ENCODE measurements around the gene MYO3B.

Gene MYO3B

DNA sequence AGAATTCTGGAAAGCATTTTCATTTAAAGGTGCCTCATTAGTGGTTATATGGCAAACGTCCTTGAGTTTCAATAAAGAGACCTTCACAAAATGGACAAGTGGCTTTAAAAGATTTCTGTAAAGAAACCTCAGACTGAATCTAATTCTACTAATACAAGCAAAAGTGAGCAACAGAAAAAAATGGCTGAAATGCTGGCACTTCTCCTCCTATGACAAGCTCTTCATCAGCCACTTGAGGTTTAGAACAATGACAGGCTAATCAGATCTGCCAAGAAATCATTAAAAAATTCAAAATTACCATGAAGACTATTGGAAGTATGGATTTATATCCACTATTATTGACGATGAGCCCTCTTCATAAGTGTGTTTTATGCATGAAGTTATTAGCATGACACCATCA lies 71.8 kb downstream of the MYO3B start:
- DNase-seq, result no peak
- Histone ChIP-seq H3K36me3 (replicated peaks; ENCODE audit: insufficient read depth, low read length) (no peaks in the 10 kb centered on the region), H3K4me1 (ENCODE audit: low read length) (no peaks in the 10 kb centered on the region), H3K27ac (ENCODE audit: low read length) (no peak overlapping the region), H3K27me3 (replicated peaks; ENCODE audit: insufficient read depth, low read length) (no peaks in the 10 kb centered on the region), H3K9me3 (replicated peaks; ENCODE audit: insufficient read depth, low read length) (no peaks in the 10 kb centered on the region), H3K9ac (ENCODE audit: low read length) (no peak overlapping the region), H2AFZ (ENCODE audit: low read length) (no peak overlapping the region), H3F3A (ENCODE audit: insufficient read depth, low read length) (no peaks in the 10 kb centered on the region), H3K4me2 (ENCODE audit: low read depth, low read length) (no peak overlapping the region), H3K4me3 (ENCODE audit: low read length) (no peak overlapping the region), H3K79me2 (ENCODE audit: low read length) (no peaks in the 10 kb centered on the region), H3K9me2 (replicated peaks; ENCODE audit: insufficient read depth, low read length) (no peaks in the 10 kb centered on the region), H4K20me1 (ENCODE audit: insufficient read depth, low read length) (no peaks in the 10 kb centered on the region)
- TF ChIP-seq, protein P1, sequence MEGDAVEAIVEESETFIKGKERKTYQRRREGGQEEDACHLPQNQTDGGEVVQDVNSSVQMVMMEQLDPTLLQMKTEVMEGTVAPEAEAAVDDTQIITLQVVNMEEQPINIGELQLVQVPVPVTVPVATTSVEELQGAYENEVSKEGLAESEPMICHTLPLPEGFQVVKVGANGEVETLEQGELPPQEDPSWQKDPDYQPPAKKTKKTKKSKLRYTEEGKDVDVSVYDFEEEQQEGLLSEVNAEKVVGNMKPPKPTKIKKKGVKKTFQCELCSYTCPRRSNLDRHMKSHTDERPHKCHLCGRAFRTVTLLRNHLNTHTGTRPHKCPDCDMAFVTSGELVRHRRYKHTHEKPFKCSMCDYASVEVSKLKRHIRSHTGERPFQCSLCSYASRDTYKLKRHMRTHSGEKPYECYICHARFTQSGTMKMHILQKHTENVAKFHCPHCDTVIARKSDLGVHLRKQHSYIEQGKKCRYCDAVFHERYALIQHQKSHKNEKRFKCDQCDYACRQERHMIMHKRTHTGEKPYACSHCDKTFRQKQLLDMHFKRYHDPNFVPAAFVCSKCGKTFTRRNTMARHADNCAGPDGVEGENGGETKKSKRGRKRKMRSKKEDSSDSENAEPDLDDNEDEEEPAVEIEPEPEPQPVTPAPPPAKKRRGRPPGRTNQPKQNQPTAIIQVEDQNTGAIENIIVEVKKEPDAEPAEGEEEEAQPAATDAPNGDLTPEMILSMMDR (IDR thresholded peaks at IDR 0.05; ENCODE audit: low read length), result no peak
- TF ChIP-seq EZH2phosphoT487 (IDR thresholded peaks at IDR 0.05; ENCODE audit: low read length) (no peak), EZH2 (optimal IDR thresholded peaks at IDR 0.05; ENCODE audit: low read depth, low read length) (no peak)

DNA sequence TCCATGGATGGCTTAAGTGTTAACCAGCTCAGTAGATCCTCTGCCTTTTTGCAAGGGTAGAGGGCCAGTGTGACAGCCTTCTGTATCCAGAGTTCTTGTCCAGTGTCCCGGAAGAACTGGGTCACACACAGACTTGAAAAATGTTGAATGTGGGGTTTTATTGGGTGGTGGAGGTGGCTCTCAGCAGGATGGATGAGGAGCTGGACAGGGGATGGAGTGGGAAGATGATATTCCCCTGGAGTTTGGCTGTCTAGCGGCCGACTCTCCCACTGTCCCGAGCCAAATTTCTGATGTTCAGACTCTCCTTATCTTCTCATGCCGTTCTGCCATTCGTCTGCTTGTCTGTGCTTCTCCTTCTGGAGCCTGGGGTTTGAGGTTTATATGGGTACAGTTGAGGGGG lies 72.6 kb downstream of the MYO3B start:
- H4K20me1 ChIP-seq (ENCODE audit: insufficient read depth, low read length), result no peaks in the 10 kb centered on the region
- no peaks in the 10 kb centered on the region for H3F3A ChIP-seq (ENCODE audit: insufficient read depth, low read length)
- no peaks in the 10 kb centered on the region for H3K9me2 ChIP-seq (replicated peaks; ENCODE audit: insufficient read depth, low read length)
- H3K4me3 ChIP-seq (ENCODE audit: low read length), result no peak overlapping the region
- H3K4me2 ChIP-seq (ENCODE audit: low read depth, low read length), result no peak overlapping the region
- no peaks in the 10 kb centered on the region for H3K9me3 ChIP-seq (replicated peaks; ENCODE audit: insufficient read depth, low read length)
- TF ChIP-seq, protein P1 (IDR thresholded peaks at IDR 0.05; ENCODE audit: low read length), result no peak
- TF ChIP-seq EZH2 (optimal IDR thresholded peaks at IDR 0.05; ENCODE audit: low read depth, low read length) (no peak), EZH2phosphoT487 (IDR thresholded peaks at IDR 0.05; ENCODE audit: low read length) (no peak)
- H3K27me3 ChIP-seq (replicated peaks; ENCODE audit: insufficient read depth, low read length), result no peaks in the 10 kb centered on the region
- no peak overlapping the region for H3K27ac ChIP-seq (ENCODE audit: low read length)
- no peak overlapping the region for H2AFZ ChIP-seq (ENCODE audit: low read length)
- H3K79me2 ChIP-seq (ENCODE audit: low read length), result no peaks in the 10 kb centered on the region
- no peak for DNase-seq
- H3K36me3 ChIP-seq (replicated peaks; ENCODE audit: insufficient read depth, low read length), result no peaks in the 10 kb centered on the region
- no peak overlapping the region for H3K9ac ChIP-seq (ENCODE audit: low read length)
- no peaks in the 10 kb centered on the region for H3K4me1 ChIP-seq (ENCODE audit: low read length)

DNA sequence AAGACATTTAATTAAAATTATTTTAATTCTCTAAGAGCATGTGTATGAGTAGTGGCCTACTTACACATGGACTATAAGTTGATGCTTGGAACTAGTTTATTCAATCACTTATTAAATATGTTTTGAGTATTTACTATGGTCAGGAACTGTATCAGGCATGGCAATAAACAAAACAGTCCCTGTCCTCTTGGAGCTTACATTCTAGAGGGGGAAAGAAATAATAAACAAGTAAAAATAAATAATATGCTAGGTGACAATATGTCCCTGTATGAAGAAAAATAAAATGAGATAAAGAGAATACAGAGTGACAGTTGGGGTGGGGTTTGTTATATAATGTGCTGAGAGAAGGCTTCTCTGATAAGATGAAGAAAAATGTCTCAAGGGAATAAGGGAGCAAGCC lies 74.5 kb downstream of the MYO3B start:
- Histone ChIP-seq H3K27me3 (replicated peaks; ENCODE audit: insufficient read depth, low read length) (no peaks in the 10 kb centered on the region), H3F3A (ENCODE audit: insufficient read depth, low read length) (no peaks in the 10 kb centered on the region), H2AFZ (ENCODE audit: low read length) (no peak overlapping the region), H3K27ac (ENCODE audit: low read length) (no peak overlapping the region), H3K79me2 (ENCODE audit: low read length) (no peaks in the 10 kb centered on the region), H3K9me2 (replicated peaks; ENCODE audit: insufficient read depth, low read length) (no peaks in the 10 kb centered on the region), H3K4me1 (ENCODE audit: low read length) (no peaks in the 10 kb centered on the region), H3K4me3 (ENCODE audit: low read length) (no peak overlapping the region), H3K4me2 (ENCODE audit: low read depth, low read length) (no peak overlapping the region), H4K20me1 (ENCODE audit: insufficient read depth, low read length) (no peaks in the 10 kb centered on the region), H3K9ac (ENCODE audit: low read length) (no peak overlapping the region), H3K9me3 (replicated peaks; ENCODE audit: insufficient read depth, low read length) (no peaks in the 10 kb centered on the region), H3K36me3 (replicated peaks; ENCODE audit: insufficient read depth, low read length) (no peaks in the 10 kb centered on the region)
- DNase-seq, result no peak
- TF ChIP-seq EZH2 (optimal IDR thresholded peaks at IDR 0.05; ENCODE audit: low read depth, low read length), result no peak
- TF ChIP-seq, protein P1 (IDR thresholded peaks at IDR 0.05; ENCODE audit: low read length), result no peak
- TF ChIP-seq EZH2phosphoT487 (IDR thresholded peaks at IDR 0.05; ENCODE audit: low read length), result no peak
